HEK293T (cell line): ENCODE measurements around the gene LCLAT1.

Experiments
- CTCF ChIA-PET: fragments of 350-600 bp; formaldehyde crosslinking; extraction: SDS; loops from one replicate; lab custom pipeline; 2021; ENCODE audit warnings: antibody characterized with exemption, inconsistent platforms; lab: Yijun Ruan, JAX
- POLR2A ChIA-PET: fragments of 350-600 bp; formaldehyde crosslinking; extraction: SDS; loops from one replicate; lab custom pipeline; 2020; ENCODE audit warnings: antibody characterized with exemption, inconsistent platforms; lab: Yijun Ruan, JAX
- DNase-seq: peaks from one replicate; pipeline ENCODE4 v3.0.0; 2012; ENCODE audit warnings: mixed read lengths; ENCODE audit errors: extremely low spot score
- ARNT ChIP-seq: fragments of 450-650 bp; IDR thresholded peaks from 2 replicates; pipeline ENCODE4 v1.6.1; 2017; ENCODE audit warnings: mild to moderate bottlenecking
- BHLHE40 ChIP-seq: fragments of 450-650 bp; IDR thresholded peaks from 2 replicates; pipeline ENCODE4 v1.6.1; 2016; ENCODE audit warnings: mild to moderate bottlenecking, moderate library complexity, borderline replicate concordance
- CTBP1 ChIP-seq: fragments of 450-650 bp; IDR thresholded peaks from 2 replicates; pipeline ENCODE4 v1.6.1; 2016; ENCODE audit warnings: borderline replicate concordance
- ELF4 ChIP-seq: fragments of 450-650 bp; IDR thresholded peaks from 2 replicates; pipeline ENCODE4 v1.6.1; 2017; ENCODE audit warnings: antibody characterized with exemption
- FOXA1 ChIP-seq: fragments of 450-650 bp; IDR thresholded peaks from 2 replicates; pipeline ENCODE4 v1.6.1; 2016; ENCODE audit warnings: mild to moderate bottlenecking
- FOXK2 ChIP-seq: fragments of 450-650 bp; IDR thresholded peaks from 2 replicates; pipeline ENCODE4 v1.6.1; 2016; ENCODE audit warnings: mild to moderate bottlenecking
- FOXM1 ChIP-seq: fragments of 450-650 bp; IDR thresholded peaks from 2 replicates; pipeline ENCODE4 v1.6.1; 2017; ENCODE audit warnings: mild to moderate bottlenecking, borderline replicate concordance
- HDGF ChIP-seq: fragments of 450-650 bp; IDR thresholded peaks from 2 replicates; pipeline ENCODE4 v1.6.1; 2017; ENCODE audit warnings: antibody characterized with exemption, borderline replicate concordance
- L3MBTL2 ChIP-seq: fragments of 450-650 bp; conservative IDR thresholded peaks from 2 replicates; pipeline ENCODE4 v1.6.1; 2016; ENCODE audit warnings: mild to moderate bottlenecking
- LEF1 ChIP-seq: fragments of 450-650 bp; IDR thresholded peaks from 2 replicates; pipeline ENCODE4 v1.6.1; 2017; ENCODE audit warnings: mild to moderate bottlenecking, borderline replicate concordance
- NFRKB ChIP-seq: fragments of 450-650 bp; IDR thresholded peaks from 2 replicates; pipeline ENCODE4 v1.6.1; 2016; ENCODE audit warnings: mild to moderate bottlenecking, moderate library complexity
- SP1 ChIP-seq: fragments of 450-650 bp; IDR thresholded peaks from 2 replicates; pipeline ENCODE4 v1.6.1; 2017
- SUZ12 ChIP-seq: fragments of 450-650 bp; IDR thresholded peaks from 2 replicates; pipeline ENCODE4 v1.6.1; 2016; ENCODE audit warnings: mild to moderate bottlenecking
- TARDBP ChIP-seq: fragments of 450-650 bp; IDR thresholded peaks from 2 replicates; pipeline ENCODE4 v1.6.1; 2016
- ZNF384 ChIP-seq: fragments of 450-650 bp; IDR thresholded peaks from 2 replicates; pipeline ENCODE4 v1.6.1; 2016
- TF ChIP-seq, protein P1 (sequence below): fragments of 450-650 bp; IDR thresholded peaks from 2 replicates; pipeline ENCODE4 v1.6.1; 2016

Gene LCLAT1

DNA sequence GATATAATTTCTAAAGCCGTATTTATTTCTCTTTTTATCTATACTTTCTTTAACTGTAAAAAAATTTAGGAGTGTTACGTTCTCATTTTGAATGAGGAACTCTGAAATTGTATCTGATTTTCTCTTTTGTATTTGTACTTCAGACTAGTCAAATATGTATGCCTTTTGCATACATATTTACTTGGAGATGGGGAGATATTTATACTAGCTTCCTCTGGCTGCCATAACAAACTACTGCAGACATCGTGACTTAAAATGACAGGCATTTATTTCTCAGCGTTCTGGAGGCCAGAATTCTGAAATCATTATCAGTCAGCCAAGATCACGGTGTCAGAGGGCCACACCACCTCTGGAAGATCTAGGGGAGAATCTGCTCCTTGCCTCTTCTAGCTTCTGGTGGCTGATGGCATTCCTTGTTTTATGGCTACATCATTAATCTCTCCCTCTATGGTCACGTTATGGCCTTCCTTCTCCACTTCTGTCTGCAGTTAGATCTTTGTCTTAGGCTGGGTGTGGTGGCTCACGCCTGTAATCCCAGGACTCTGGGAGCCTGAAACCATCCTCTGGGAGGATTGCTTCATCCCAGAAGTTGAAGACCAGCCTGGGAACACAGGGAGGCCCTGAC is 8.2 kb downstream of the LCLAT1 start:
- ChIA-PET CTCF (interaction anchor here (1.1 kb wide), 1 partner anchor 256 kb away, joined by 3 read pairs; no protein-coding TSS in a partner anchor), POLR2A (interaction anchor here (0.5 kb wide), 1 partner anchor 190 kb away, joined by 3 read pairs; no protein-coding TSS in a partner anchor)
- TF ChIP-seq FOXA1: no peak
- TF ChIP-seq, protein P1, sequence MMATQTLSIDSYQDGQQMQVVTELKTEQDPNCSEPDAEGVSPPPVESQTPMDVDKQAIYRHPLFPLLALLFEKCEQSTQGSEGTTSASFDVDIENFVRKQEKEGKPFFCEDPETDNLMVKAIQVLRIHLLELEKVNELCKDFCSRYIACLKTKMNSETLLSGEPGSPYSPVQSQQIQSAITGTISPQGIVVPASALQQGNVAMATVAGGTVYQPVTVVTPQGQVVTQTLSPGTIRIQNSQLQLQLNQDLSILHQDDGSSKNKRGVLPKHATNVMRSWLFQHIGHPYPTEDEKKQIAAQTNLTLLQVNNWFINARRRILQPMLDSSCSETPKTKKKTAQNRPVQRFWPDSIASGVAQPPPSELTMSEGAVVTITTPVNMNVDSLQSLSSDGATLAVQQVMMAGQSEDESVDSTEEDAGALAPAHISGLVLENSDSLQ: peak; percentile 7; the same call in 1 of the 2 replicates
- no peak for DNase-seq

DNA sequence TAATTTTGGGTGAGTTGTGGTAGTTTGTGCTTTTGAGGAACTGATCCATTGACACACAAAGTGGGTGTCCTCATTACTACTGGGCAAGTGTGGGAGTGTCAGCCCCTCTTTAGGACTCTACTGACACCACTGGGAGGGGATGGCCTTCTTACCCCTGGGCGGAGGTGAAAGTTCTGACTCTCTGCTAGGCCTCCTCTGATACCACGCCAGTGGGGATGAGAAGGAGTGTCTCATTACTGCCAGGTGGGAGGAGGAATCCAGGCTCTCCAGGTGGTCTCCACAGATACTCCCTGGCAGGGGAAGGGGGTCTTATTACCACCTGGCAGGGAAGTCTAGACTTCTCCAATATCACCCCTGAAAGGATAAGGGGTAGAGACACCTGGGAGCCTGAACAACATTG is 9.1 kb downstream of the LCLAT1 start:
- POLR2A ChIA-PET: no interaction called here
- CTCF ChIA-PET: no interaction called here
- TF ChIP-seq, protein P1: no peak
- TF ChIP-seq TARDBP (no peak), LEF1 (no peak), ZNF384 (no peak), SUZ12 (no peak), ELF4 (no peak), HDGF (no peak), CTBP1 (no peak), FOXK2 (no peak), FOXM1 (no peak), ARNT (no peak), SP1 (no peak), L3MBTL2 (no peak), NFRKB (no peak), BHLHE40 (no peak), FOXA1 (no peak)
- DNase-seq: no peak

DNA sequence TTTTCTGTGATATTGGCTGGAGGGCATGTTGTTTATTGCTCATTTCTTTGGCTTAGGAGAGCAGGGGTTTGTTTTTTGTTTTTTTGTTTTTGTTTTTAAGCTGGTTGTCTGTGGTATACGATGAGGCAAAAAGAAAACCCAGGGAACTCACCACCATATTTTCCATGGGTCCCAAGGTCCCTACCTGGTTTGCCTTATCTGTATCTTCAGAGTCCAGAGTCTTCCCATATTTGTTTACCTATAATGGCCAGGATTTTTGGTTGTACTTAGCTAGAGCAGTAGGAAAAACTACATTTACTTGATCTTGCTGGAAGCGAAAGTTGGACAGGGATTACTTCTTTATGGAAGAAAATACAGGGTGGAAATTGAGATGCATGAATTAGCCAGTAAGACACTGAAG is 9.5 kb downstream of the LCLAT1 start:
- TF ChIP-seq LEF1 (no peak), ARNT (no peak), FOXM1 (no peak), L3MBTL2 (no peak), HDGF (no peak), FOXK2 (no peak), CTBP1 (no peak), NFRKB (no peak), TARDBP (no peak), ZNF384 (no peak), ELF4 (no peak), SP1 (no peak)
- TF ChIP-seq, protein P1: no peak
- DNase-seq: no peak
- POLR2A ChIA-PET: no interaction called here
- CTCF ChIA-PET: interaction anchor here (0.6 kb wide), 1 partner anchor 213 kb away, joined by 4 read pairs; no protein-coding TSS in a partner anchor

DNA sequence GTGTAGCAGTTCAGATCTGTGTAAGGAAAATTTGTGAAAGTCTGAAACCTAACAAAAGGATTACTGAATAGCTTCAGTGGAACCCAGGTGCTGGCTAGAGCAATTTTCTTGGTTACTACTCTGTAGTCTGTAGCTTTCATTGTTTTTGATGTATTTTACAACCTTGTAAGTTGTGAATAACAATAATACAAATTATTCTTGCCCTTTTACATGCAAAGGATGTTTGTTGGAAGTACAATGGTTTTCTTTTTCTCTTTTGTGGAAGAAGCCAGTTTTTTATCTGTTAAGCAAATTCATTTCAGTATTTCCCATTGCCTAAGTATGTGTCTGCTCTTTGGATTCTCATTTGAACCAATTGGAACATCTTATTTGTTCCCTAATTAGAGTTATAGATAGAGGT is 10.2 kb downstream of the LCLAT1 start:
- TF ChIP-seq CTBP1 (no peak), BHLHE40 (no peak), FOXA1 (no peak), ARNT (no peak), SUZ12 (no peak), SP1 (no peak), ZNF384 (no peak), FOXK2 (no peak), NFRKB (no peak), TARDBP (no peak), L3MBTL2 (no peak), FOXM1 (no peak), LEF1 (no peak), HDGF (no peak), ELF4 (no peak)
- TF ChIP-seq, protein P1: no peak
- ChIA-PET POLR2A (no interaction called here), CTCF (interaction anchor here (0.6 kb wide), 1 partner anchor 214 kb away, joined by 4 read pairs; no protein-coding TSS in a partner anchor)
- no peak for DNase-seq

DNA sequence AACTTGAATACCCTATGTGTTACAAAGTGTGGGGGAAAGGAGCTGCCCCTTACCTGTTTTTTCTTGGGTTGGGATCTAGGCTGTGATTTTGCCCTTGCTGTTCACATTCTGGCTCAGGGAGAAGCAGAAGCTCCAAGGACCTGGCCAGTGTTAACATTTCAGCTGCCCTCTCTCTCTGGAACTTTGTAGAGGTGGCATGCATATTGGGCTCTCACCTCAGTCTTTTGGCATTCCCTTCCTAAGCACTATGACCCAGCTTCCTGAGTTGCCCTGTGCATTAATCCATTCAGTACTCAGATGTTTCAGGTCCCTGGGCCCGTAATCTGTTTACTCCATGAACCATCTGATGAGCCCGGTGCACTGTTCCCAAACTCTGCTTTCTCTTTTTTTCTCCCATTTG is 12.1 kb downstream of the LCLAT1 start:
- ChIA-PET POLR2A (no interaction called here), CTCF (no interaction called here)
- DNase-seq: no peak
- TF ChIP-seq BHLHE40: no peak
- TF ChIP-seq NFRKB: no peak
- no peak for TF ChIP-seq FOXK2
- no peak for TF ChIP-seq FOXA1
